HG03460 (cell line): ENCODE results near the gene SLC6A20.

Source experiments
- ATAC-seq: cut with Tn5 transposase; IDR thresholded peaks from one replicate; pipeline ENCODE4 v1.9.1; 2021; ENCODE audit not compliant: unreplicated experiment

Gene SLC6A20

GRCh38 chr3:45795882-45796765 lies at the start of gene SLC6A20:
Gene SLC6A20, minus strand, starts transcription at chr3:45796536. Its CDS starts 117 bp downstream, at chr3:45796419.
- no peak for ATAC-seq

GRCh38 chr3:45844616-45845015 lies 48.3 kb upstream of the SLC6A20 start:
- no peak for ATAC-seq

GRCh38 chr3:45842851-45843625 lies 46.7 kb upstream of the SLC6A20 start:
- ATAC-seq: no peak

- peak; percentile 82 for ATAC-seq
Observed at GRCh38 chr3:45841757-45842491, 45.6 kb upstream of the SLC6A20 start, which contains the start of gene LZTFL1. Gene LZTFL1, minus strand, starts transcription at chr3:45842119. Its CDS starts 128 bp downstream, at chr3:45841991.

- no peak for ATAC-seq
Observed at GRCh38 chr3:45841420-45841756, 45.1 kb upstream of the SLC6A20 start.

- ATAC-seq: no peak
Observed at GRCh38 chr3:45838466-45838865, 42.1 kb upstream of the SLC6A20 start.

GRCh38 chr3:45832699-45833098 lies 36.4 kb upstream of the SLC6A20 start:
- no peak for ATAC-seq

GRCh38 chr3:45830121-45830520 lies 33.8 kb upstream of the SLC6A20 start:
- ATAC-seq: no peak

- no peak for ATAC-seq
Observed at GRCh38 chr3:45826908-45827307, 30.6 kb upstream of the SLC6A20 start.

- ATAC-seq: no peak
Observed at GRCh38 chr3:45826321-45826720, 30.0 kb upstream of the SLC6A20 start.

GRCh38 chr3:45821127-45821526 lies 24.8 kb upstream of the SLC6A20 start:
- no peak for ATAC-seq

- ATAC-seq: no peak
Observed at GRCh38 chr3:45819543-45819942, 23.2 kb upstream of the SLC6A20 start.

GRCh38 chr3:45817831-45818522 lies 21.6 kb upstream of the SLC6A20 start:
- no peak for ATAC-seq

GRCh38 chr3:45816544-45816943 lies 20.2 kb upstream of the SLC6A20 start:
- ATAC-seq: no peak

GRCh38 chr3:45814322-45814721 lies 18.0 kb upstream of the SLC6A20 start:
- no peak for ATAC-seq

GRCh38 chr3:45807681-45808540 lies 11.6 kb upstream of the SLC6A20 start:
- no peak for ATAC-seq

GRCh38 chr3:45807133-45807532 lies 10.8 kb upstream of the SLC6A20 start:
- ATAC-seq: no peak

GRCh38 chr3:45806072-45806471 lies 9.7 kb upstream of the SLC6A20 start:
- ATAC-seq: no peak

GRCh38 chr3:45803252-45803935 lies 7.1 kb upstream of the SLC6A20 start:
- ATAC-seq: no peak
